Ishikawa (cell line): ENCODE results near the gene TARBP1.

Experiments used
- CEBPB ChIP-seq: IDR thresholded peaks from 2 replicates; pipeline ENCODE4 v1.6.1; 2012
- CREB1 ChIP-seq: IDR thresholded peaks from 2 replicates; pipeline ENCODE4 v1.6.1; 2012; ENCODE audit warnings: low read depth
- EGR1 ChIP-seq: IDR thresholded peaks from 2 replicates; pipeline ENCODE4 v1.6.1; 2012
- EP300 ChIP-seq: IDR thresholded peaks from 2 replicates; pipeline ENCODE4 v1.6.1; 2012; ENCODE audit warnings: borderline replicate concordance
- FOXM1 ChIP-seq: IDR thresholded peaks from 2 replicates; pipeline ENCODE4 v1.6.1; 2012; ENCODE audit warnings: low read depth, borderline replicate concordance
- MAX ChIP-seq: IDR thresholded peaks from 2 replicates; pipeline ENCODE4 v1.6.1; 2012
- NFIC ChIP-seq: IDR thresholded peaks from 2 replicates; pipeline ENCODE4 v1.6.1; 2012
- RAD21 ChIP-seq: IDR thresholded peaks from 2 replicates; pipeline ENCODE4 v1.6.1; 2012; ENCODE audit warnings: low read depth
- REST ChIP-seq: IDR thresholded peaks from 2 replicates; pipeline ENCODE4 v1.6.1; 2012; ENCODE audit warnings: low read depth, mild to moderate bottlenecking
- TAF1 ChIP-seq: IDR thresholded peaks from 2 replicates; pipeline ENCODE4 v1.6.1; 2012; ENCODE audit warnings: low read depth, mild to moderate bottlenecking
- TCF12 ChIP-seq: IDR thresholded peaks from 2 replicates; pipeline ENCODE4 v1.6.1; 2012; ENCODE audit warnings: low read depth
- TEAD4 ChIP-seq: IDR thresholded peaks from 2 replicates; pipeline ENCODE4 v1.6.1; 2012
- USF1 ChIP-seq: IDR thresholded peaks from 2 replicates; pipeline ENCODE4 v1.6.1; 2012
- YY1 ChIP-seq: IDR thresholded peaks from 2 replicates; pipeline ENCODE4 v1.6.1; 2012; ENCODE audit warnings: low read depth
- ZBTB7A ChIP-seq: IDR thresholded peaks from 2 replicates; pipeline ENCODE4 v1.6.1; 2012; ENCODE audit warnings: low read depth

TARBP1 gene

GRCh38 chr1:234475167-234475793 is 3.7 kb downstream of the TARBP1 start:
- no peak for TF ChIP-seq RAD21
- TF ChIP-seq USF1 = no peak
- TF ChIP-seq REST = no peak
- no peak for TF ChIP-seq TEAD4
- no peak for TF ChIP-seq NFIC
- no peak for TF ChIP-seq CEBPB
- TF ChIP-seq ZBTB7A = no peak
- TF ChIP-seq EGR1 = no peak
- no peak for TF ChIP-seq EP300
- TF ChIP-seq YY1 = no peak
- no peak for TF ChIP-seq FOXM1

GRCh38 chr1:234474375-234474774 is 4.6 kb downstream of the TARBP1 start:
- TF ChIP-seq MAX (no peak), CREB1 (no peak), TCF12 (no peak), EGR1 (no peak), TAF1 (no peak), NFIC (no peak), YY1 (no peak), FOXM1 (no peak), RAD21 (no peak)

GRCh38 chr1:234473118-234473517 is 5.9 kb downstream of the TARBP1 start:
- TF ChIP-seq TEAD4 (no peak), USF1 (no peak), EGR1 (no peak), MAX (no peak), NFIC (no peak), REST (no peak), FOXM1 (no peak), RAD21 (no peak), CREB1 (no peak), CEBPB (no peak), YY1 (no peak), TAF1 (no peak), TCF12 (no peak), ZBTB7A (no peak), EP300 (no peak)

- TF ChIP-seq EGR1 = no peak
- no peak for TF ChIP-seq USF1
- TF ChIP-seq RAD21 = no peak
- TF ChIP-seq REST = no peak
- TF ChIP-seq CREB1 = no peak
- TF ChIP-seq FOXM1 = no peak
- TF ChIP-seq YY1 = no peak
- TF ChIP-seq TCF12 = no peak
- no peak for TF ChIP-seq TAF1
- no peak for TF ChIP-seq NFIC
- no peak for TF ChIP-seq ZBTB7A
- no peak for TF ChIP-seq EP300
- no peak for TF ChIP-seq CEBPB
- no peak for TF ChIP-seq TEAD4
- TF ChIP-seq MAX = no peak
These were observed 9.6 kb downstream of the TARBP1 start for GRCh38 chr1:234469376-234469775.
